Neural progenitor cell (in vitro differentiated cells): Measurements from ENCODE around the gene MTMR10. TPM values are rescaled to one million over a fixed set of nuclear protein-coding genes. Genes with fewer than 3 reads are reported as not detected.

Experiments
- DNase-seq: peaks from one replicate; pipeline ENCODE4 v3.0.0-alpha.2; 2016; ENCODE audit warnings: low spot score
- H2AFZ ChIP-seq: fragments of 200-600 bp; sonication (generic); replicated peaks from 2 replicates; pipeline ENCODE4 v1.6.1; 2016; ENCODE audit warnings: antibody characterized with exemption
- H3F3A ChIP-seq: fragments of 200-600 bp; sonication (generic); 2 replicates; pipeline ENCODE4 v1.6.1; 2016; ENCODE audit warnings: antibody characterized with exemption, low read depth
- H3K27ac ChIP-seq: fragments of 200-600 bp; sonication (generic); 2 replicates; pipeline ENCODE4 v1.5.1; 2016; ENCODE audit warnings: mild to moderate bottlenecking
- H3K27me3 ChIP-seq: fragments of 200-600 bp; sonication (generic); 2 replicates; pipeline ENCODE4 v1.6.1; 2016; ENCODE audit warnings: mild to moderate bottlenecking, moderate library complexity
- H3K36me3 ChIP-seq: fragments of 200-600 bp; sonication (generic); 2 replicates; pipeline ENCODE4 v1.5.1; 2016
- H3K4me1 ChIP-seq: fragments of 200-600 bp; sonication (generic); 2 replicates; pipeline ENCODE4 v1.6.1; 2016; ENCODE audit warnings: mixed run types
- H3K4me2 ChIP-seq: fragments of 200-600 bp; sonication (generic); 2 replicates; pipeline ENCODE4 v1.6.1; 2016
- H3K4me3 ChIP-seq: fragments of 200-600 bp; sonication (generic); 2 replicates; pipeline ENCODE4 v1.5.1; 2016
- H3K79me2 ChIP-seq: fragments of 200-600 bp; sonication (generic); 2 replicates; pipeline ENCODE4 v1.6.1; 2016; ENCODE audit warnings: low read depth
- H3K9ac ChIP-seq: fragments of 200-600 bp; sonication (generic); 2 replicates; pipeline ENCODE4 v1.6.1; 2016
- H3K9me3 ChIP-seq: fragments of 200-600 bp; sonication (generic); 2 replicates; pipeline ENCODE4 v1.5.1; 2016; ENCODE audit warnings: low read depth
- H4K20me1 ChIP-seq: fragments of 200-600 bp; sonication (generic); 2 replicates; pipeline ENCODE4 v1.6.1; 2016; ENCODE audit warnings: low read depth
- H3K27ac Mint-ChIP-seq: 3 replicates; pipeline ENCODE4 v1.8.0; 2021; ENCODE audit warnings: mixed read lengths
- H3K27me3 Mint-ChIP-seq: 2 replicates; pipeline ENCODE4 v1.8.0; 2022; ENCODE audit warnings: low read depth, mild to moderate bottlenecking, inconsistent platforms, moderate library complexity, mixed read lengths; ENCODE audit not compliant: insufficient read depth
- H3K36me3 Mint-ChIP-seq: 3 replicates; pipeline ENCODE4 v1.8.0; 2021; ENCODE audit warnings: mixed read lengths
- H3K4me1 Mint-ChIP-seq: 3 replicates; pipeline ENCODE4 v1.8.0; 2021; ENCODE audit warnings: mixed read lengths
- H3K4me3 Mint-ChIP-seq: 3 replicates; pipeline ENCODE4 v1.8.0; 2021; ENCODE audit warnings: mild to moderate bottlenecking, moderate library complexity, mixed read lengths
- H3K9me3 Mint-ChIP-seq: 3 replicates; pipeline ENCODE4 v1.8.0; 2020; ENCODE audit warnings: mixed read lengths
- CTCF ChIP-seq: fragments of 200-600 bp; sonication (generic); IDR thresholded peaks from 2 replicates; pipeline ENCODE4 v1.5.1; 2017; ENCODE audit warnings: antibody characterized with exemption, mild to moderate bottlenecking
- EZH2 ChIP-seq: fragments of 200-600 bp; sonication (generic); IDR thresholded peaks from 2 replicates; pipeline ENCODE4 v1.6.1; 2017; ENCODE audit warnings: antibody characterized with exemption, mild to moderate bottlenecking, moderate library complexity
- EZH2phosphoT487 ChIP-seq: fragments of 200-600 bp; sonication (generic); IDR thresholded peaks from 2 replicates; pipeline ENCODE4 v1.6.1; 2017; ENCODE audit warnings: antibody characterized with exemption
- small RNA-seq: library from RNA; depleted of rRNA; stranded (forward); fragments of <200 nt; gene quantifications from one replicate; pipeline ENCODE3, GENCODE V24; 2015
- total RNA-seq: library from RNA; depleted of rRNA; stranded (reverse); fragments of >200 nt; gene quantifications from 2 replicates; pipeline ENCODE4 v1.2.3, GENCODE V29; 2015; ENCODE audit warnings: low replicate concordance

MTMR10 gene
- total RNA-seq, 1 donor from 2014 or later: 18.7 TPM

DNA sequence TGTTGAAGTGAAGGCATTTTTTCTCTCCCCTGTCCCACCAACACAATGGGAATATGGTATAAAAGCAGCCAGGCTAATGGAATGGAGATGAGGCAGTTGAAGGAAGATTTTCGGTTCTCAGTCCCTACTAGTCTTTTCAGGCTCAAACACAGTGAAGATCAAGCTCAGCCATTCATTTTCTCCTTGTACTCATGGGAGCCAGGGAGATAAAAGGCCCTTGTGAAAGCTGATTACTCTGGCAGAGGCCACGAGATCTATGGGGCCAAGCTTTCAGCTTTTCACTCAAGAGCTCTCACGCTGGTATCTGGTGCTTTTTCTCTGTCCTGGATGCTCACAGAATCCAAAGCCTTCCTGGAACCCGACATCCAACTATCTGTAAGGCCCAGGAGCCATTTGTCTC, 102.2 kb downstream of the MTMR10 start:
- Histone ChIP-seq H3K27me3 (no peaks in the 10 kb centered on the region), H3K4me2 (no peak overlapping the region), H3K4me1 (no peaks in the 10 kb centered on the region), H3K36me3 (no peaks in the 10 kb centered on the region), H3K27ac (no peak overlapping the region), H3F3A (peaks cover 7% of the 10 kb centered on the region), H2AFZ (no peak overlapping the region), H3K9ac (no peak overlapping the region), H3K79me2 (no peaks in the 10 kb centered on the region), H3K4me3 (no peak overlapping the region), H3K9me3 (no peaks in the 10 kb centered on the region), H4K20me1 (no peaks in the 10 kb centered on the region)
- Mint-ChIP-seq H3K4me1 (peaks cover 8% of the 10 kb centered on the region), H3K9me3 (no peaks in the 10 kb centered on the region), H3K27ac (no peak overlapping the region), H3K36me3 (no peaks in the 10 kb centered on the region), H3K27me3 (peaks cover under 1% of the 10 kb centered on the region), H3K4me3 (no peak overlapping the region)
- TF ChIP-seq EZH2phosphoT487 (no peak), EZH2 (no peak), CTCF (no peak)
- DNase-seq: no peak

Small RNA genes within 50 kb of the gene (small RNA-seq; reads per million reads assigned to genes)
- gene RNU6-466P: not detected

Other genes starting within 250 kb of the MTMR10 start
- gene FAN1, start 87.7 kb downstream of the MTMR10 start, total RNA-seq: 32.0 and 35.3 TPM in 2 replicates
- gene TRPM1, start 110.1 kb upstream of the MTMR10 start, total RNA-seq: not detected in 2 replicates